K562 treated with DMSO at 1 percent for 12 hours (cell line): ENCODE results near the gene RNF34. TPM values are rescaled to one million over a fixed set of nuclear protein-coding genes. Genes with fewer than 3 reads are reported as not detected.

Experiments used
- total RNA-seq: library from RNA; unstranded; fragments of 300-600 nt; gene quantifications from 2 replicates; pipeline ENCODE4 v1.2.3, GENCODE V29; 2022; ENCODE audit not compliant: insufficient read depth

Gene RNF34
- total RNA-seq = 27.4 and 40.4 TPM in 2 replicates

GRCh38 chr12:121399391-121400331 lies at the start of gene RNF34:
Gene RNF34 (plus strand): TSS chr12:121400118. CDS start chr12:121400213, 95 bp downstream.

GRCh38 chr12:121351820-121352681 lies 47.9 kb upstream of the RNF34 start, which contains the start of gene ANAPC5:
Gene ANAPC5 (minus strand): TSS chr12:121352411. CDS start chr12:121352340, 71 bp downstream.

Other genes with a start within 250 kb of the RNF34 start
- 48.6 and 60.6 TPM in 2 replicates for gene P2RX4, start 190.0 kb upstream of the RNF34 start, total RNA-seq
- 6.8 and 23.7 TPM in 2 replicates for gene CAMKK2, start 103.4 kb upstream of the RNF34 start, total RNA-seq
- gene ANAPC5, start 47.7 kb upstream of the RNF34 start, total RNA-seq = 128 and 157 TPM in 2 replicates
- gene KDM2B, start 180.9 kb downstream of the RNF34 start, total RNA-seq = 14.5 and 39.8 TPM in 2 replicates
- gene ORAI1, start 226.4 kb downstream of the RNF34 start, total RNA-seq = 67.3 and 70.7 TPM in 2 replicates